ENCODE results near the gene CADM3. TPM values are rescaled to one million over a fixed set of nuclear protein-coding genes. Genes with fewer than 3 reads are reported as not detected.

The CADM3 gene

Small RNA genes lying within 50 kb of the gene (small RNA-seq; reads per million reads assigned to genes)
- gene RNA5SP60 (ENCODE audit: insufficient read depth): not detected
